HG03064 (cell line): Measurements from ENCODE around the gene THSD7B.
"Not testable (repeated sequence)": the region's sequence is repeated elsewhere in the genome, so short reads cannot be mapped to it uniquely, and the experiment has no call there.

Experiments
- ATAC-seq: cut with Tn5 transposase; IDR thresholded peaks from one replicate; pipeline ENCODE4 v1.9.1; 2021; ENCODE audit warnings: low read depth; ENCODE audit not compliant: unreplicated experiment

The THSD7B gene

DNA sequence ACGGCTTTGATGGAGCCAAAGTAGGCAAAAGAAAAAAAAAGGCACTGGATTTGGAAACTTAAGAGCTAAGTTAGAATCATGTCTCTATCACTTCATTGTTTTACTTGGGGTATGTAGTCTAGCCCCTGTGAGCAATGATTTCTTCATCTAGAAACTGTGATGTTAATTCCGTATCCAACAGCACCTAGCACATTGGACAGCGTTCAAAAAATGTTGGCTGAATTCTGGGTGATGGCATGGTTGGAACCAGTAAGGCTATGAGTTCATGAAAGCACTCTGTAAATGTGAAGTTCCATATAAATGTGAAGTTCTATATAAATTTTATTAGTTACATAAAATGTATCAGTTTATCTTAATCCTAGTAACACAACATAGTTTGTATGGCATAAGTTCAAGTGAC, 890.5 kb downstream of the THSD7B start:
- ATAC-seq, result no peak

DNA sequence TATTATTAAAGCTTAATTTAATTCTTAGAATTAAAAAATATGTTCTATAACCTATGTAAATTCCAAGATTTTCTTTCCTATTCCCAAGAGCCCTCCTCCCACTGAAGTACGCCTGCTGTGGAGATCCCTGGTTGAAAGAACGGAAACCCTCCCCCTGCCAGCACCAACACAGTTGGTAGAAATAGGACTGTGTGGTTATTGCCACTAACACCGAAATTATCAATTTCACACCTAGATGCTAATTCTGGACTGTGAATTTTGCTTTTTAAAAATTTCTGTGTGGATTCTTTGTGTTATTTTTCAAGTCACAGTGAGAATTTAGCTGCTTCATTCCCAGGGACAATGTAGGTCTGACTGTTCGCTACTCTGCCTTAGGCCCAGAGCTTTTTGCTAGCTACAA, 893.1 kb downstream of the THSD7B start:
- ATAC-seq, result no peak

DNA sequence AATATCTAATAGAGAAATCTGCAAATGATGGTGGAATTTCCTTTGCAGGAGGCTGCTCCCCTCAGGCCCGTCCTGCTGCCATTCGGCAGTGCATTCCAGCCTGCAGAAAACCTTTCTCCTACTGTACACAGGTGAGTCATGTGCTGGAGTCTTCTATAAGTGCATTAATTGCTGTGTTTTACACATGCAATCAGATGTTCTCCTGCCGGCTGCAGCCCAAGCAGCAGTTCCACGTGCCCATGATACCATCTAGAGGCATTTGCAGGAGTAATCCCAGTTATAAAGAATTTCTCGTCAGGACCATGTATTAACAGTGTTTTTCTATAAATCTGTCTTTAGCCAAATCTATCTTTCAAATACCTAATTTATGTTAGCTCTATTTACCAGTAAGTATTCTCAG, 894.3 kb downstream of the THSD7B start:
- no peak for ATAC-seq

DNA sequence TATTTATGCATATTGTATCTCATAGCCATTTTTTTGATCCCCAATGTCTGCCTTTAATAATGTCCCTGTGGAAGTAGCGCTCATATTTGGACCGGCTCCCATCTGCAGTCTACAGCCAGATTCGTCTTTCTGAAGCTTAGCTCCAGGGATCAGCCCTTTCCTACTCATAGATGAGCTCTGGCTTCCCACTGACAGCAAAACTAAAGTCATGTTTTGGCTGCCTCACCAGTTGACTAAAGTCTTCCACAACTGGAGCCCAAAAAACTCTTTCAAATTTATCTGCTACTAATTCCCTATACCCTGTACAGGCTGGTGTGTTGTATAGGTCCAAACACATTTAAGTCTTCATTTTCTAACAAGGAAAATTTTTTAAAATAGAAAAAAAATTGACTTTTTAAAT, 904.8 kb downstream of the THSD7B start:
- ATAC-seq, result no peak

DNA sequence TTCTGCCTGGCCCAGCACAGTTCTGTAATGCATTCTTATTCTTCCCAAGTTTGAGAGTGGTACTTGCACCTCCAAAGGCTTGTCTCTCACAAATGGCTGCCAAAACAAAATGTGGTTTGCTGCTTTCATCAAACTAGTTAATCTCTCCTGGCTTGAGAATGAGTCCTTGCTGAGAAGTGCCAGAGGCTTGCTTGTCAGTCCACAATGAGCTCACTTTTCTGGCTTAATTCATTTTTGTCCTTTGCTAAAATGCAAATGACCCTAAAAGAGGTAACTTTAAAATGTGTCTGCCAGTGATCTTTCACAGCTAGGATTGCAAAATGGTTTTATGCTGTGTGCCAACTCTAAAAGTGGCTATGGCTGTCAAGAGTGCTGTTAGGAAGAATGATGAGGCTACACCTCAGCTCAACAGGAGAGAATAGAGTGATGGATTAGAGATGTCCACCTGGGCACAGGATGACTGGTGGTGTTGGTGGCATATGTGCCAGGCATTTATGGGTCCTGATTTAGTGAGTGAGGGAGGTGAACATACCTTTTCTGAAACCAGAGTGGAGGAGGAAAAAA, 907.7 kb downstream of the THSD7B start:
- ATAC-seq, result no peak

DNA sequence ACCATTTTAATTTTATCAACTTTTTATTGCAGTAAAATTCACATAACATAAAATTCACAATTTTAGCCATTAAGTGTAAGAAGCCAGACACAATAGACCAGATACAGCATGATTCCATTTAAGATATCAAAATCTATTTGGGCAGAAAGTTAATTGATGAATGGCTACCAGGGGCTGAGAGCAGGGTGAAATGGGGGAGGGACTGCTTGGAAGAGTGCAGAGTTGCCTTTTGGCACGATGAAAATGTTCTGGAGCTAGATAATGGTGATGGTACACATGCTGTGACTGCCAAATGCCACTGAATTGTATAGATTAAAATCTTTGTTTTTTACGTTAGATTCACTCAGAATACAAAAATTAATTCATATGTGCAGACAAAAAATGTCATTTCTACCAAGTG, 909.6 kb downstream of the THSD7B start:
- no peak for ATAC-seq

DNA sequence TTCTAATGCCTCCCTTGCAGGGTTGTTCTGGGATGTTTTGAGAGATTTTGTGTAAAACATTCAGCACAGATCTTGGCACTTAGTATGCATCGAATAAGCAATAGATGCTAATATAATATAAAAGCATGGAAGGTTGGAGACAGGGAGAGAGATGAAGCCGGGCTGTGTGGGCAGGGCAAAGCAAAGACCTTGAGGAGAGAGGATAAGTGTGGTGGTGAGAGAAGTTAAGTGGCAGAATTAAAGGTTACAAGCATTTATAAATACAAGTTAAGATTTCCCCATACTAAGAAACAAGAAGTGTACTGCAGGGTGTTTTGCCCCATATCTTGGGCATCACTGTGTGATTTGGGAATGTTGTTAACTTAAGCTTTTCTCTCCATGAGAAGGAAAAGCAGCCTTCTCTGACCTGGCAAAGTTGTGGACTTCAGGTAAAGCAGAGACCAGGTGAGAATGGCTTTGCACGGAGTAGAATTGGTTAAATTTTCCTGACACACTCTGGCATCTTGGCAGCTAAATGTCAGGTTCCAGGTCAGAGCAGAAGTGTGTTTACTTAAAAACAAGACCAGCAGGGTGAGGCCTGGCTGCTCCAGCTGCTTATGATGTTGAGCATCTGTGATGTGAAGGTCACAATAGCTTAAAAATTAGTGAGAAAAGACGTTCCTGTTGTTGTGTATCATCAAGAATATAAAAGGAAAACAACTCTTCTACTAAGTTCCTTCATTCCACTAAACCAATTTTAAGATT, 910.4 kb downstream of the THSD7B start:
- ATAC-seq, result no peak

DNA sequence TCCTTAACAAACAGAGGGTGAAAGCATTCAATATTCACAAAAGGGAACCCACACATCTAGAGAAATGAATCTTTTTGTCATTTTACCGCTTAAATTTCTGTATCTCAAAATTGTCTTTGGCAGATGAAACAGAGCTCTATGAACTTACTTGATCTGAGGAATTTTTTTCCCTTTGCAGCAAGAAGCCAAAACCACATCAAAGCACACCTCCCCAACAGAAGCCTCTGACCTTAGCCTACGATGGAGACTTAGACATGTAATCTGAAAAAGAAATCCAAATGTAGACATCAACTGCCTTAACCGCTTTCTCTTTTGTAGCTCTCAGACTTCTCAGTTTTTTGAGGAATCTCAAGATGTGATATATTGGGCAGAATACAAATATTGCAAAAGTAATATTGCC, 911.0 kb downstream of the THSD7B start:
- no peak for ATAC-seq

DNA sequence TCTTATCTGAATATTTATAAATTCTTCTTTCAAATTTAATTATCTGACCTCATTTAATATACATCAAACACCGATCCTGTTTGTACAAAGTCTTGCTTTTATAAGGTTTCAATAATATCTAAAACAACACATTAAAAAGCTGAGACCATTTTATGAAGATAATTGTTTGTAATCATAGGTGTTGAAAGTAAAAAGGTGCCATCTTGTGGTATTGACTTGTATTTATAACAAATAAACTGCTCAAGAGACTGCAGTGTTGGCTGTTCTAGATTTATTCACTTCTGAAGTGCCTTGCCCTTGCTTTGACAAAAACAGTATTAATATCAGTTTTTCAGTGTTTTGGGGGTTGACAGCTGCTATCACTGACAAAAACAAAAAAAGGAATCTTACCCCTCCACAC, 912.1 kb downstream of the THSD7B start:
- no peak for ATAC-seq

DNA sequence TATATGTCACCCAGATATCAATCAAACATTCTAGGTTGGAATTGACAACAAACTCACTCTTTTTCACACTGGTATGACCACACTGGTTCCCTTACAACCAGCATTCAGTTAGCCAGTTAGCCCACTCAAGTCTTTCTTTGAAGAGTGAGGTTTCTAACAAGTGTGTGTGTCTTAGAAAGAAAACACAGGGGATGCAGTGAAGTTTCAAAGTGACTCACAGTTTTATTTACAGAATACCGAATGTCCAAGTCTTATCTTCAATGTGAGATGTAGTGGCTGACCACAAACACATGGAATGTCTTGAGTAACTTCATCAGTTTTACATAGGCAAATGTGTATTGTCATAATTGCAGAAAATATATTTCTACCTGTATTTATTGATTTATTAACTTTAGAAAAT, 924.2 kb downstream of the THSD7B start:
- ATAC-seq, result no peak

DNA sequence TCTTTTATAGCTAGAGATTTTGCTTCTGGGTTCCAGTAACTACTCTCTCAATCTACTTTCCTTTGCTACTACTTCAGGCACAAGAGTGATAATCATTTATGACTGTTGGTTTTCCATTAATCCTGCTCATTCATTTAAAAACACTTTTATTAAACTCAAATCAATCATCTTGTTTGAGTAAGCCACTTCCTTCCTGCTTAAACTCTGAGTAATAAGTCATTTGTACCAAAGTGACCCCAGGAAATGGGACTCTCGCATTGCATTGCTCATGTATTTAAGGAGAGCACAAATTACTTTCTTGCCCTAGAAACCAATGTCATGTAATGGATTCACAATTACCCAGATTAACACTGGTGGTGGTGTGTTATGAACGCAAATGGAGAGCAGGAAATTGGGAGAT, 928.2 kb downstream of the THSD7B start:
- no peak for ATAC-seq

DNA sequence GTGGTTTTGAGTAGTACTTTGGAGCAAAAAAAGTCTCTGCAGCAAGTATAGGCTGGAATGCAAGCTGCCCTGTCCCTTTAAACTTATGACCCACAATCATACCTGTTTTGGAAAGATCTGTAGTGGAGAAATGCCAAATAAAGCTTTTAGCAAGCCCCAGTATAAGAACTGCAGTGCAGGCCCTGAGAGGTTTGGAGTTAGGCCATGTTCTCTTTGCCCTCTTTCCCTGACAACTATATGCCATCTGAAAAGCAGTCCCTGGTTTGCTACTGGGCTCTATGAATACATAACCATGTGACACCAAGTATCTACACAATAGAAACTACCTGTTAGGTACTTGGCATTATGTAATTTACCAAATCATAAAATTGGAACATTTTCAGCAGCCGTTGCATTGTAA, 931.6 kb downstream of the THSD7B start:
- ATAC-seq, result no peak

DNA sequence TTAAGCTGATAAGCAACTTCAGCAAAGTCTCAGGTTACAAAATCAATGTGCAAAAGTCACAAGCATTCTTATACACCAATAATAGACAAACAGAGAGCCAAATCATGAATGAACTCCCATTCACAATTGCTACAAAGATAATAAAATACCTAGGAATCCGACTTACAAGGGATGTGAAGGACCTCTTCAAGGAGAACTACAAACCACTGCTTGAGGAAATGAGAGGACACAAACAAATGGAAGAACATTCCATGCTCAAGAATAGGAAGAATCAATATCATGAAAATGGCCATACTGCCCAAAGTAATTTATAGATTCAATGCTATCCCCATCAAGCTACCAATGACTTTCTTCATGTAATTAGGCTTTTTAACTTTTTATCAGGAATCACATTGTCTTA, 934.9 kb downstream of the THSD7B start:
- not testable (repeated sequence) for ATAC-seq

DNA sequence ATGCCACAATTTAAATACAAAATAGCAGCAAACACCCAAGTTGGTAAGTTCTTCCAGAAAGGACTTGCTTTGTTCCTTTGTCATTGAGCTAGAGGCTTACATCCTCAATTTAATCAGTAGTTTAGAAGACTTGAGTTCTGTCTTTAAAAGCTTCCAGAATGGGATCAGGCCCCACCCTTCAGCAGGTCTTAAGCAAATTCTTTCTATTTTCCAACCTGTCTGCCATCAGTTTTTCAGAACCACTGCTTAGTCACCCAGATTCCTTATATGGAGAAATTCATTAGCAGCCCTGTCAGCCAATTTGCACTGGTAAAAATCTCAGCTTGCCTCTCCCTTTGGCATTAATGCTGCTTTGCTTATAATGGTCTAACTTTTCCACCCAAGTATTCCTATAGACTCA, 935.3 kb downstream of the THSD7B start:
- no peak for ATAC-seq

DNA sequence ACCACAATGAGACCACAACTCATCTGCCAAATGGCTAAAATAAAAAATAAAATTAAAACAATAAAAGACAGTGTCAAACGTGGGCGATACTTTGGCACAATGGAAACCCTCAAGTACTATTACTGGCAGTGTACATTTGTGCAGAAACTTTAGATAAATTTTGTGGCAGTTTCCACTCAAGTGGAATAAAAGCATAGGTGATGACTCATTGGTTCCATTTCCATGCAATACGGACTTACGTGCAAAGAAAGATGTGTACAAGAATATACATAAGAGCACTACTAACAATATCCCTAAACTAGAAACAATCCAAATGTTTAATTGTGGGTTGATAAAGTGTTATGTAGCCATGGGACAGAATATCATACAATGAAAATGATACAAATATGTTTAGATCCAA, 940.0 kb downstream of the THSD7B start:
- ATAC-seq, result no peak

DNA sequence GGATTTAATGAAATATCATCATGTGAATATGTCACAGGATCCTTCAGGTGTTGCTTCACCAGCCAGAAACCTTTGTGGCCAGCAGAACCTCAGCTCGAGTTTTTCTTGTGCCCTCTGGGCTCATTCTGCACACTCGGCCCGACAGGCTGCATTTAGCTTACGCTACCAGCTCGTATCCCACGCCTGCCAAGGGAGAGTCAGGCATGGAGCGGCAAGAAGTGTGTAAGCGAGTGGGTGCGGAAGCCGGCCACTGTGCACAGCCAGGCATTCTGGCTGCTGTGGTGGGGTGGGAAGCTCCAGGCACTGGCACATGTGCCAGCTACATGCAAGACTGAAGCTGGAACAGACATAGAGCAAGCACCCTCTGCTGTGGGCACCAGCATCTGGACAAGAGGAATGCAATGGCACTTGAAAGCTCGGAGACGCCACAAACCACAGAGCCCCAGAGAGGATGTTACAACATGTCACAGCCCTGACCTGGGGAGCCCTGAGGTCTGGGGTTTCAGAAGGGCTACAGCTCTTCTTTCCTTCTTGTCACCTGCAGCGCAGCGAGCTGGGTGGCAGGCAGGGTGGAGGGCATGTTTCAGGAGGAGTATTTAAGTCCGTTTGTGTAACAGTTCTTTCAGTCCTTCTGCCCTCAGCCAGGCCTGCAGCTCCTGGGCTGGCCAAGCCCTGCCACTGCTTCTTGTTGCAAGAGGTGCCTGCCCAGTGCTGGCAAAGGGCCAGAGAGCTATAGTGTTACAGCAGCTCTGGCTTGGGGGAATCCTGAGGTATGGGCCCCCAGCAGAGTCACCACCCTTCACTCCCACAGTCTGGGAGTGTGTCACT, 941.7 kb downstream of the THSD7B start:
- no peak for ATAC-seq

DNA sequence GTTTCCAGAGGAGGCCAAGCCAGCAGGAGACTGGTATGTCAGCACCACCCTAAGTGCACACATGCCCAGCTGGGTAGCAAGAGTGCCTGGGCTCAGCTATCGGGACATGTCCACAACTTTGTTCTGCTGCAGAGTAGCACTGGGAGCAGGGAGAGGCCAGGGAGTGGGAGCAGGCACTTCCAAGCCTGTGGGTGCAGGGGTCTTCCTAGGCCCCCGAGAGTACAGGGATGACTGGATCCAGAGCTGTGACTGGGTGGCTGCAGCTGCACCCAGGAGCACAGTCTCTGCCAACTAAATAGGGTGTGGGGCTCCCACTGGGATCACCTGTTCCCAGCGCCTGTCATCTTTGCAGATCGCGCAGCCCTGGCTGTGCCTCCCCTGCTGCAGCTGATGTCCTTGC, 943.0 kb downstream of the THSD7B start:
- no peak for ATAC-seq

DNA sequence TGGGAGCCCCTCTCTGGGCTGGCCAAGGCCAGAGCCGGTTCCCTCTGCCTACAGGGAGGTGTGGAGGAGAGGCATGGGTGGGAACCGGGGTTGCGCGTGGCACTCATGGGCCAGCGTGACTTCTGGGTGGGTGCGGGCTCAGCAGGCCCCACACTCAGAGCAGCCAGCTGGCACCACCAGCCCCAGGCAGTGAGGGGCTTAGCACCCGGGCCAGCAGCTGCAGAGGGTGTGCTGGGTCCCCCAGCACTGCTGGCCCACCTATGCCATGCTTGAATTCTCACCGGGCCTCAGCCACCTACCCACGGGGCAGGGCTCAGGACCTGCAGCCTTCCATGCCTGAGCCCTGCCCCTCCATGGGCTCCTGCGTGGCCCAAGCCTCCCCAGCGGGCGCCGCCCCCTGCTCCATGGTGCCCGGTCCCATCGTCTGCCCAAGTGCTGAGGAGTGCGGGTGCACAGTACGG, 950.4 kb downstream of the THSD7B start:
- ATAC-seq, result no peak

DNA sequence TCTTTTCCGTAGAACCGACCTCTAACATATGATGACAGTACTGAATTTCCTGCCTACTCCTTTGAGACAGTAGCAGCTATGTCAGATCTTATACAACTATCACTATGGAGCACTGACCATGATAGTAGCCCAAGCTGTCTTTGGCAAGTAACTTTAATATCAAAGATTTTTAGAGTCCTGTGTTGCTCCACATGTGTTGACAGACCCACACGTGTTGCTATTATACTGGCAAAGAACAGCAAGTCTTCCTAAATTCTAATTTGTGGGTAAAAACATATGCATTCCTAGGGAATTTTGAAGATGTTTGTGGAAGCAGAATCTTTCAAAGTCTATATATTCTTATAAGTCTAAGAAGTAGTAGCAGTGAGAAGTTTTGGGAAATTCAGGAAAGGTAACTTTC, 953.4 kb downstream of the THSD7B start:
- no peak for ATAC-seq

DNA sequence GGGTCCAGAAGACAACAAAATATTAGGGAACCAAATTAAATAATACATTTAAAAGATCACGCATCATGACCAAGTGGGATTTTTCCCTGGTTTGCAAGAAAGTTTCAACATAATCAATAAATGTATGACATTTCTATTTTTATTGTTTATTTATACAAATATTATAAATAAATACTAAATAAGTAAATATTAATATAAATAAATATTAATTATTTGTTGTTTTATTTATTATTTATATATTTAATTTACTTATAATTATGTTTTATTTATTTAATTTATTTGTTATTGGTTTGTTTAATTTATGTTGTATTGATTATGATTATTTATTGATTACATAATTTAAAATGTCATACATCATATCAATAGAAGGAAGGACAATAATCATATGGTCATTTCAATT, 956.4 kb downstream of the THSD7B start:
- no peak for ATAC-seq

DNA sequence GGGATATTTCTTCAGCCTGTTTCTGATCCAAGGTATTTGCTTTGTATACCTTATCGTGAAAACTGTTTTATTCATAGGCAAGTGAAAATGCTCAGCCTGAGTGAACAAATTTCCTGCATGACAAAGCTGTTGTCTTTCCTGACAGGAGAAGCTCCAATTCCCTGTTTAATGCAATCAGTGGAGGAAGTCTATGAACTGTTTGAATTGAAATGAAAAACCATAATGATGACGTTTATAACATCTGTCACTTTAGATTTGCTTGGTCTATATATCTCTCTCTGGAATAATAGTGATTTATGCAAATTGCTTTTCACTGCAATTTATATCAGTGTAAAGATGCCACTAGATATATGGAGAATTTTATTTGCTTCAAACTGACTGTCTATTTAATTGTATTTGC, 959.6 kb downstream of the THSD7B start:
- no peak for ATAC-seq
